Caco-2 (cell line): ENCODE measurements around the gene GNG7. TPM values are rescaled to one million over a fixed set of nuclear protein-coding genes. Genes with fewer than 3 reads are reported as not detected.
A peak's percentile ranks its signal among the peaks of the same experiment; 100 is the strongest.

Experiments
- BruUV-seq: library from RNA; stranded (reverse); fragments of 400-500 nt; replicated peaks from 2 replicates; lab custom pipeline; 2021; lab: Mats Ljungman, UMichigan
- CTCF ChIA-PET: fragments of 300-600 bp; sonication (Branson Sonifier 250); formaldehyde crosslinking; loops from one replicate; lab custom pipeline; 2022; ENCODE audit warnings: antibody characterized with exemption; lab: Charles Lee
- POLR2A ChIA-PET: fragments of 300-600 bp; sonication (Branson Sonifier 250); formaldehyde crosslinking; loops from one replicate; lab custom pipeline; 2022; ENCODE audit warnings: antibody characterized with exemption; lab: Charles Lee
- DNase-seq, 2 experiments: peaks; one replicate each; pipeline versions ENCODE4 v3.0.0 to v3.0.0-alpha.2; 2020 to 2022
- H3K27me3 ChIP-seq: replicated peaks from 2 replicates; pipeline ENCODE4 v1.6.0; 2011; ENCODE audit warnings: low read length; ENCODE audit not compliant: control insufficient read depth, insufficient read depth
- H3K36me3 ChIP-seq: 2 replicates; pipeline ENCODE4 v1.5.1; 2011; ENCODE audit warnings: low read length; ENCODE audit not compliant: control insufficient read depth, insufficient read depth
- H3K4me1 ChIP-seq: fragments of 250-450 bp; sonication (Bioruptor Pico); 2 replicates; pipeline ENCODE4 v1.5.1; 2020; ENCODE audit warnings: mild to moderate bottlenecking
- H3K4me3 ChIP-seq: 2 replicates; pipeline ENCODE4 v1.5.1; 2011; ENCODE audit warnings: low read depth, mild to moderate bottlenecking, control low read depth, low read length
- H3K9me3 ChIP-seq: fragments of 250-450 bp; sonication (Bioruptor Pico); 2 replicates; pipeline ENCODE4 v1.5.1; 2020; ENCODE audit warnings: mild to moderate bottlenecking, moderate library complexity
- H3K27ac Mint-ChIP-seq: one replicate; pipeline ENCODE4 v1.8.0; 2022; ENCODE audit warnings: mixed read lengths; ENCODE audit not compliant: unreplicated experiment
- H3K27me3 Mint-ChIP-seq: one replicate; pipeline ENCODE4 v1.8.0; 2022; ENCODE audit warnings: mixed read lengths; ENCODE audit not compliant: insufficient read depth, unreplicated experiment
- H3K36me3 Mint-ChIP-seq: one replicate; pipeline ENCODE4 v1.8.0; 2022; ENCODE audit warnings: mild to moderate bottlenecking, mixed read lengths; ENCODE audit not compliant: insufficient read depth, unreplicated experiment
- H3K4me1 Mint-ChIP-seq: one replicate; pipeline ENCODE4 v1.8.0; 2022; ENCODE audit warnings: low read depth, mixed read lengths; ENCODE audit not compliant: unreplicated experiment
- H3K4me3 Mint-ChIP-seq: one replicate; pipeline ENCODE4 v1.8.0; 2022; ENCODE audit warnings: mild to moderate bottlenecking, moderate library complexity, mixed read lengths; ENCODE audit not compliant: unreplicated experiment
- H3K9me3 Mint-ChIP-seq: one replicate; pipeline ENCODE4 v1.8.0; 2022; ENCODE audit warnings: mixed read lengths; ENCODE audit not compliant: unreplicated experiment
- CTCF ChIP-seq, 2 experiments: fragments of 200-600 bp in 1 of 2; IDR thresholded peaks; 1 replicate in 1 of 2; 2 replicates in 1 of 2; pipeline versions ENCODE4 v1.5.1 to v1.8.0; 2011 to 2022; ENCODE audit warnings: antibody characterized with exemption in 1 of 2, control low read depth in 1 of 2, inconsistent platforms in 1 of 2, low read depth in 1 of 2, low read length in 1 of 2, mild to moderate bottlenecking in 1 of 2, moderate library complexity in 1 of 2; ENCODE audit not compliant: insufficient read depth in 1 of 2, severe bottlenecking in 1 of 2, unreplicated experiment in 1 of 2
- intact Hi-C: fragments of 100-400 bp; cut with micrococcal nuclease; formaldehyde crosslinking; loops from one replicate; pipeline ENCODE4 v1.10.0; 2022; ENCODE audit not compliant: unreplicated experiment
- total RNA-seq: library from RNA; stranded (reverse); gene quantifications from 2 replicates; pipeline ENCODE4 v1.2.3, GENCODE V29; 2022

GNG7 gene
- total RNA-seq, 1 experiment from 2014 or later = 0.43 TPM

GRCh38 chr19:2590630-2591399 is 111.7 kb downstream of the GNG7 start:
- Mint-ChIP-seq H3K27me3 (no peaks in the 10 kb centered on the region), H3K36me3 (peaks cover 6% of the 10 kb centered on the region), H3K4me3 (no peak overlapping the region), H3K9me3 (peaks cover 14% of the 10 kb centered on the region), H3K4me1 (peaks cover 34% of the 10 kb centered on the region), H3K27ac (no peak overlapping the region)
- BruUV-seq = no TSS peak
- DNase-seq = no peak
- CTCF ChIA-PET = no interaction called here
- H3K4me3 ChIP-seq = no peak overlapping the region
- intact Hi-C loops = no loop called here
- H3K36me3 ChIP-seq = no peaks in the 10 kb centered on the region
- no peaks in the 10 kb centered on the region for H3K9me3 ChIP-seq
- no peak for TF ChIP-seq CTCF (IDR thresholded peaks at IDR 0.05; ENCODE audit: insufficient read depth in 1 of 2, low read depth in 1 of 2, low read length in 1 of 2, severe bottlenecking in 1 of 2, unreplicated experiment in 1 of 2)
- POLR2A ChIA-PET = no interaction called here
- no peaks in the 10 kb centered on the region for H3K27me3 ChIP-seq
- peaks cover 32% of the 10 kb centered on the region for H3K4me1 ChIP-seq

- Mint-ChIP-seq H3K4me1 (peaks cover 34% of the 10 kb centered on the region), H3K27me3 (no peaks in the 10 kb centered on the region), H3K9me3 (peaks cover 14% of the 10 kb centered on the region), H3K4me3 (no peak overlapping the region), H3K36me3 (peaks cover 6% of the 10 kb centered on the region), H3K27ac (peak overlapping the region; percentile 46)
- no TSS peak for BruUV-seq
- TF ChIP-seq CTCF (IDR thresholded peaks at IDR 0.05; ENCODE audit: insufficient read depth in 1 of 2, low read depth in 1 of 2, low read length in 1 of 2, severe bottlenecking in 1 of 2, unreplicated experiment in 1 of 2) = no peak
- DNase-seq = no peak
- no peaks in the 10 kb centered on the region for H3K9me3 ChIP-seq
- H3K4me1 ChIP-seq = peaks cover 32% of the 10 kb centered on the region
- no peak overlapping the region for H3K4me3 ChIP-seq
- no peaks in the 10 kb centered on the region for H3K36me3 ChIP-seq
- intact Hi-C loops = no loop called here
- ChIA-PET CTCF (interaction anchor here (0.6 to 0.7 kb wide), 2 partner anchors 11 to 25 kb away, joined by 3 to 6 read pairs; no protein-coding TSS in a partner anchor), POLR2A (no interaction called here)
- no peaks in the 10 kb centered on the region for H3K27me3 ChIP-seq
These were observed 113.1 kb downstream of the GNG7 start for GRCh38 chr19:2589441-2589840.

- peaks cover 34% of the 10 kb centered on the region for H3K4me1 Mint-ChIP-seq
- peak overlapping the region; percentile 52 for H3K4me3 Mint-ChIP-seq
- peaks cover 14% of the 10 kb centered on the region for H3K9me3 Mint-ChIP-seq
- peak; percentile 58 to 61 for DNase-seq
- intact Hi-C loops = no loop called here
- POLR2A ChIA-PET = interaction anchor here (0.6 to 2.3 kb wide), 5 partner anchors 9 to 112 kb away, joined by 3 to 15 read pairs (median 3); partner anchors contain the start of gene GADD45B
- no peaks in the 10 kb centered on the region for H3K27me3 Mint-ChIP-seq
- CTCF ChIA-PET = interaction anchor here (0.8 to 1.8 kb wide), 6 partner anchors 9 to 112 kb away, joined by 3 to 6 read pairs (median 4); partner anchors contain the start of gene GADD45B
- peaks cover 6% of the 10 kb centered on the region; the same call in 1 of the 2 replicates for H3K9me3 ChIP-seq
- TF ChIP-seq CTCF (IDR thresholded peaks at IDR 0.05; ENCODE audit: insufficient read depth in 1 of 2, low read depth in 1 of 2, low read length in 1 of 2, severe bottlenecking in 1 of 2, unreplicated experiment in 1 of 2) = no peak
- peaks cover 6% of the 10 kb centered on the region for H3K36me3 Mint-ChIP-seq
- H3K27me3 ChIP-seq = no peaks in the 10 kb centered on the region
- H3K4me3 ChIP-seq = 0 out of 2 replicates have a peak overlapping the region, but pooled peaks have one; percentile 20
- H3K36me3 ChIP-seq = no peaks in the 10 kb centered on the region
- peaks cover 32% of the 10 kb centered on the region for H3K4me1 ChIP-seq
- peak overlapping the region; percentile 53 for H3K27ac Mint-ChIP-seq
- no TSS peak for BruUV-seq
These were observed 114.3 kb downstream of the GNG7 start for GRCh38 chr19:2588081-2588777.
